Gastroesophageal sphincter (tissue), 3 donors: ENCODE data around the gene MEIS2.

Experiments used
- CTCF ChIP-seq, 4 experiments: fragments of 200-600 bp in 2 of 4; fragments of 450-650 bp in 2 of 4; sonication (generic) in 1 of 4; IDR thresholded peaks; one replicate each; pipeline ENCODE4 v1.5.1; 2017 to 2019; ENCODE audit warnings: antibody characterized with exemption in 4 of 4, mild to moderate bottlenecking in 2 of 4, moderate library complexity in 2 of 4
- POLR2A ChIP-seq, 2 donors: fragments of 450-650 bp; IDR thresholded peaks; one replicate each; pipeline ENCODE4 v1.6.1; 2017; ENCODE audit warnings: antibody characterized with exemption in 2 of 2, mild to moderate bottlenecking in 2 of 2, moderate library complexity in 1 of 2

GRCh38 chr15:37017031-37017625, 83.2 kb downstream of the MEIS2 start:
- TF ChIP-seq CTCF (IDR thresholded peaks at IDR 0.05) (no peak), POLR2A (IDR thresholded peaks at IDR 0.05) (no peak)
